Fibroblast of peridontal ligament (primary cell): ENCODE data around the gene TMC5.

ENCODE experiments used
- DNase-seq: peaks from one replicate; pipeline ENCODE4 v3.0.0-alpha.2; 2010; ENCODE audit errors: extremely low read depth

Gene TMC5

DNA sequence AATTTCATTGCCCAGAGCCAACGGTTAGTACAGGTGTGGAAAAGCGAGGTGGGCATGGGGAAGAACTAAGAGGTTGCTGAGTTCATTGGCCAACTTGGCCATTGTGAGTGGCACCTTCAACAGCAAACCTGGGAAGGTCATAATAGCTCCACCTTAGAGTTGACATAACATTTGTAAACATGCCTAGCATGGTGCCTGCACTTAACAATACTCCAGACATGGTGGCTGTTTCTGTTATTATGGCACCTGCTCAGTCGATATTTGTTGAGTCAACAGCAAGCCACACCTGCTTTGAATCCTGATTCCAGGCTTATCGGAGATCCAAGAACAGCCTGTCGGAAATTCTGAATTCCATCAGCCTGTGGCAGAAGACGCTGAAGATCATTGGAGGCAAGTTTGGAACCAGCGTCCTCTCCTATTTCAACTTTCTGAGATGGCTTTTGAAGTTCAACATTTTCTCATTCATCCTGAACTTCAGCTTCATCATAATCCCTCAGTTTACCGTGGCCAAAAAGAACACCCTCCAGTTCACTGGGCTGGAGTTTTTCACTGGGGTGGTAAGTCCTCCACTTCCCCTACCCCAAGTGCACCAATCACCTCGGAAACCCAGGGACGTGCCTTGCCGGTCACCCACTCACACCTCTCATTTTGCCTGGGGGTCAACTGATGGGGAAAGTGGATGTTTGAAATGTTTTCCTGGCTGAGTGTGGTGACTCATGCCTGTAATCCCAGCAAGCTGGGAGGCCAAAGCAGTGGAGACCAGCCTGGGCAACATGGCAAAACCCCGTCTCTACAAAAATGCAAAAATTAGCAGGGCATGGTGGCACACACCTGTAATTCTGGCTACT is 46.0 kb downstream of the TMC5 start:
- DNase-seq: no peak

DNA sequence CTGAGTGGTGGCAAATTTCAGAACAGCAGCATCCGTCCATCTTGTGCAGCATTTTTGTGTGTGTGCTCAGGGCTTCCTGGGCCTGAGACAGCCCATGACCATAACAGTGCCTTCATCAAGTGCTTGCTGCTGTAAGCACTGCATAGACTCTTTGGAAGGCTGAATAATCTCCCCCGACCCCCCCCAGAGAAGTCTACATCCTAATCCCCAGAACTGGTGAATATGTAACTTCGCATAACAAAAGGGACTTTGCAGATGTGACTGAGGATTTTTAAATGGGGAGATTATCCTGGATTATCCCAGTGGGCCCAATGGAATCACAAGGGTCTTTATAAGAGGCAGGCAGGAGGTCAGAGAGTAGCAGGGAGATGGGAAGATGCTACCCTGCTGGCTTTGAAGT is 50.6 kb downstream of the TMC5 start:
- DNase-seq: no peak

DNA sequence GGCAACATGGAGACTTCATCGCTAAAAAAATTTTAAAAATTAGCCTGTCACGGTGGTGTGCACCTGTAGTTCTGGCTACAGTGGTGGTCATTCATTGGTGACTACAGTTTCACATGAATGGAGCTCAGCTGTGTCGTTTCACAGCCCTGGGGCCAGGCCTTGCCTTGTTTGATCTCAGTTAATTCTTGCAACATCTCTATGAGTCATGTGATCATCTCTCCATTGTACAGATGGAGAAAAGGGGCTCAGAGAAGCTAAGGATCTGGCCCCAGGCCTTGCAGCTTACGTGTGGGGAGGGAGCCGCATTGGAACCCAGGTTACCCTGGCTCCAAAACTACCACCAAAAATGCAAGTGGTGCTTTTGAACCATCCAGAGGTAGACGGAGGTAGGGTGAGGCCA is 54.8 kb downstream of the TMC5 start:
- no peak for DNase-seq

DNA sequence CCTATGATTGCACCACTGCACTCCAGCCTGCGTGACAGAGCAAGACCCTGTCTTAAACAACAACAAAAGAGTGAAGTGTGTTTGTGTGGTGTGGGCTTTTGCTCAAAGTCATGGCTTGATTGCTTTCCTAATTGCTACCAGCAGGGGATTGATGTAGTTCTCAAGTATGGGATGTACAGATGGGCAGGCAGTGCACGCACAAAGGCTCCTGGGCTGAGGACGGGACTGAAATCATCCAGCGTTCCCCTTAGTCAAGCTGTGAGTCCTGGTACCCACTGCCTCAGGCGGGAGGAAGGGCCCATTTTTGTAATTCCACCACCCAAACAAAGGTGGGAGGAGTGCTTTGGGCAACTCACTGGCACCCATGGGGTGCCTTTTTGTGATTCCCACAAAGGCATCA is 56.9 kb downstream of the TMC5 start:
- DNase-seq: no peak

DNA sequence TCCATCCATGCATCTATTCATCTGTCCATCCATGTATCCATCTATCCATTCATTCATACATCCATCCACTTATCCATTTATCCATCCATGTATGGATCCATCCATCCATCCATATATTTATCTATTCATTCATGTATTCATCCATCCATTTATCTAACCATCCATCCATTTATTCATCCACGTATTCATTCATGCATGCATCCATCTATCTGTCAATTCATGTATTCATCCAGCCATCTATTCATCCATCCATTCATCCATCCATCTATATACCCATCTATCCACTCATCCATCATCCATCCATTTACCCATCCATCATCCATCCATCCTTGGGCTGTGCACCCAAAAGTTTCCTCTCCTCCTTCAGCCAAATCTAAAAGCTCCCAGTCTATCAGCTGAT is 60.8 kb downstream of the TMC5 start:
- DNase-seq: no peak

DNA sequence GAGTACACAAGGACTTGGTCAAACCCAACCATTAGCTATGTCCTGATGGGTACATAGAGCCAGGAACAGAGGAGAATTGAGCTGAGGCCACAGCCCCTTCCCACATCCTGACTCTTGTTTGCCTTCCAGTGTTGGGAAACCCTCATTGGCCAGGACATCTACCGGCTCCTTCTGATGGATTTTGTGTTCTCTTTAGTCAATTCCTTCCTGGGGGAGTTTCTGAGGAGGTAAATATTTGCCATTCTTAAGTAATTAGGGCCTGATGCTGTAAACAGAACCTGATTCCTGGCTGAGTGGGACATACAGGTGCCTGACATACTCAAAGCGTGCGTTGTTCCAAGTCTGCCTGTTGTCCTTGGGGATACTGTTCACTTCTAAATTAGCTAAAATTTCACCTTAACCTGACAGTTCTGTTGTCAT is 61.6 kb downstream of the TMC5 start:
- DNase-seq: no peak

DNA sequence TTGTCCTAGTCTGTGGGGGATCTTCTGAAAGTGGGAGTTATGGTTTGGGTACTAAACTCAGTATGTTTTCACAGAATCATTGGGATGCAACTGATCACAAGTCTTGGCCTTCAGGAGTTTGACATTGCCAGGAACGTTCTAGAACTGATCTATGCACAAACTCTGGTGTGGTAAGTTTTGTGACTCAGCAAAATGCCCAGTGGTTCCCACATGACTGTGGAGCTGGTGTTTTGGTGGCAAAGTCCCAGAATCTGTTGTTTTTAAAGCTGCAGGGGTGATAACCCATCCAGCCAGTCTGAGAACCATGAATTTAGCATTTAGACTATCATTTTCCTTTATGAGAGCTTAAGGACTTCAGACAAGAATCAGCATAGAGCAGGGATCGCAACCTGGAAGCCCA is 63.6 kb downstream of the TMC5 start:
- no peak for DNase-seq

DNA sequence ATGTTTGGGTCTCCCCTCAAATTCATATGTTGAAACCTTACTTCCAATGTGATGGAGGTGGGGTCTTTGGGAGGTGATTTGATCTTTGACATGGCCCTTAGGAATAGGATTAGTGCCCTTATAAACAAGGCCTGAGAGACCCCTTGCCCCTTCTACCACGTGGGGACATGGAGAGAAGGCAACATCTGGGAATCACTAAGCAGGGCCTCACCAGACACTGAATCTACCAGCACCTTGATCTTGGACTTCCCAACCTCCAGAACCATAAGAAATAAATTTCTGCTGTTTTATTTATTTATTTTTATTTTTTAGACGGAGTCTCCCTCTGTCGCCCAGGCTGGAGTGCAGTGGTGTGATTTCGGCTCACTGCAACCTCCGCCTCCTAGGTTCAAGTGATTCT is 64.1 kb downstream of the TMC5 start:
- DNase-seq: no peak

DNA sequence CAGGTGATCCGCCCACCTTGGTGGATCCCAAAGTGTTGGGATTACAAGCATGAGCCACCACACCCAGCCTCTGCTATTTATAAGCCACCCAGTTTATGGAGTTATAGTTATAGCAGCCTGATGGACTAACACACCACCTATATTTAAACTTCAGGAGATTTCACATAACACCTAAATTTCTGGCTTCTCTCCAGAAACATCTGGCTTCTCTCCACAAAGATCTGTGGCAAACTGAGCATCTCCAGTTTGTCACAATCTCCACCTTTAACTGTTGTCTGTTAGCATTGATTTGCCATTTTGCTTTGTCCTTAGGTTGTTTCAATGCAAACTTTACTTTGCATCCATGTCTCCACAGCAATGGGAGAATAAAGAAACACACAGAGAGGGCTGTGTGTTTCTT is 64.6 kb downstream of the TMC5 start:
- DNase-seq: no peak

DNA sequence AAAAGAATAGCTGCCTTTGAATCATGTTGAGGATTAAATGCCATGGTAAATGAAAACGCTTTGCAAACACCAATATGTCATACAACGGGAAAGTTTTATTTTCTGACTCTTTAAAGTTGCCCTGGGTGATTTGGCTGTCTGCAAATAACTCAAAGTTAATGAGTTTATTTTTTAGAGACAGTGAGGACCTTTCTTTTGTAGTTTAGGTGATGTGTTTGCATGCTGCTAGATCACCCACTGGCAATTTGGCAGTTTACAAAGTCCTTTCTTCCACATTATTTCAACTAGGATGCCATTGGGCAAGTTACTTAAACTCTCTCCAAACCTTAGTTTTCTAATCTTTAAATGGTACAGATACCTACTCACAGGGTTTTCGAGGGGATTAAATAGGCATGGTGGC is 66.4 kb downstream of the TMC5 start:
- no peak for DNase-seq

DNA sequence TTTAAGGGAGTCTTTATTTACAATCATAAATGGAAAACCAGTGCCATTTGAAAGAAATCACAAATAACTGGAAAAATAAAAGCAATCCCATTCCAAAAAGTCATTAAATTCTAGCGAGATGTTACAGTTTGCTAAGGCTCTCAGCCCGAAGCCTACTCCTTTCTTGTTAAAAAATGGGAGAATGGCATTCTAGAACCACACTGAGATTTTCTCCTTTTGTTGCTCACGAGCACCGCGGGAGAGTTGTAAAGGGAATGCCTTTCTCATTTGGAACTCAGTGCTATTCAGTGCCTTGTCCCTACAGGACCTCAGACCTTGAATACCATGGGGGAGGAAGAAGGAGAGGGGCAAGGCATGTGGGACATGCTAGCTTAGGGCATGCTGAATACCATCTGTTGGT is 67.9 kb downstream of the TMC5 start:
- no peak for DNase-seq

DNA sequence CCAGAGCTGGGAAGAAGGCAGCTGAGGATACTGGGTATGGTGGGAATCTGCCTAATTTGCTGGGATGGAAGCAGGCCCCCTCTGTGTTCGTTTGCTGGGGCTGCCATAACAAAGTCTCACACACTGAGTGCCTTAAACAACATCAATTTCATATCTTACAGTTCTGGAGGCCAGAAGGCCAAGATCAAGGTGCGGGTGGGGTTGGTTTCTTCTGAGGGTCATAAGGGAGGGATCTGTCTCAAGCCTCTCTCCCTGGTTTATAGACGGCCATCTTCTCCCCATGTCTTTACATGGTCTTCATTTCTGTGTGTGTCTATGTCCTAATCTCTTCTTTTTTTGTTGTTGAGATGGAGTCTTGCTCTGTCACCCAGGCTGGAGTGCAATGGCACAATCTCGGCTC is 68.4 kb downstream of the TMC5 start:
- no peak for DNase-seq

DNA sequence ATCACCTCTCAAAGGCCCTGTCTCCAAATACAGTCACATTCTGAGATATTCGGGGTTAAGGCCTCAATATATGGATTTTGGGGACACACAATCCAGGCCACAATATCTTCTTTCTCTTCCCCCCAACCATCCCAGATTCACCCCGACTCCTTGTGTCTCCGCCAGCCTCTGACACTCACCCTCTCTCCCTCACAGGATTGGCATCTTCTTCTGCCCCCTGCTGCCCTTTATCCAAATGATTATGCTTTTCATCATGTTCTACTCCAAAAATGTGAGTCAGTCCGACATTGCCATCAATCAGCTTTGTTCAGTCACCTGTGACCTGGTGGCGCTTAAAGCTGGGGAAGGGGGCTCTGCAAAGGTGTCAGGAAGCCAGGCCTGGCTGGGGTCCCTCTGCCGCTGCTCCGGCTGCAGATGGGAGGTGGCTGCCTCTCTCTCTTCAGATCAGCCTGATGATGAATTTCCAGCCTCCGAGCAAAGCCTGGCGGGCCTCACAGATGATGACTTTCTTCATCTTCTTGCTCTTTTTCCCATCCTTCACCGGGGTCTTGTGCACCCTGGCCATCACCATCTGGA is 69.2 kb downstream of the TMC5 start:
- no peak for DNase-seq

DNA sequence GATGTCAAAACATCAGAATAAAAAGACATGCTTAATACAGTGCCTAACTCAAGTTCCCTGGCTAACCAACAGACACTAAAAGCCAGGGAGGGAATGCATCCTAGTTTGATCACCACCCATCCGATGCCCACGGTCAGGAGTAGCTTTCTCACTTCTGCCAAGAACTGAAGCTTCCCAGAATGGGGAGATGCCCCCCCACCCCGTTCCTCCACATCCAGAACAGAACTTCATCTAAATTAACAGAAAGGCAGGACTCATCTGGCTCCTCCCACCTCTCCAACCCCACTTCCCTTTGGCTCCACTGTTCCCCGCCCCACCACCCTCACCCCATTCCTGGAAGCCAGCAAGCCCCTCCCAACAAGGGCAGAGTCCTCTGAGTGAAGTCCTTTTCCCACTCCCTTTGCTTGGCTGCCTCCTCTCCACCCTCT is 70.5 kb downstream of the TMC5 start:
- no peak for DNase-seq

DNA sequence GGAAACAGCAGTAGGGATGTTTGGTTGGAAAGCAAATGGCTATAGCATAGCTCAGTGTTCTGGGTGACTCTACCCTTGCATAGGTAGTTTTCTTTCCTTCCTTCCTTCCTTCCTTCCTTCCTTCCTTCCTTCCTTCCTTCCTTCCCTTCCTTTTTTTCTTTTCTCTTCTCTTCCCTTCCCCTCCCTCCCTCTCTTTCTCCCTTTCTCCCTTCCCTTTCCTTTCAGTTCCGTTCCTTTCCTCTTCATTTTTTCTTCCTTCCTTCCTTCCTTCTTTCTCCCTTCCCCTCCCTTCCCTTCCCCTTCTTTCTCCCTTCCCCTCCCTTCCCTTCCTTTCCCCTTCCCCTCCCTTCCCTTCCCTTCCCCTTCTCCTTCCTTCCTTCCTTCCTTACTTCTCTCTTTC is 72.9 kb downstream of the TMC5 start:
- no peak for DNase-seq

DNA sequence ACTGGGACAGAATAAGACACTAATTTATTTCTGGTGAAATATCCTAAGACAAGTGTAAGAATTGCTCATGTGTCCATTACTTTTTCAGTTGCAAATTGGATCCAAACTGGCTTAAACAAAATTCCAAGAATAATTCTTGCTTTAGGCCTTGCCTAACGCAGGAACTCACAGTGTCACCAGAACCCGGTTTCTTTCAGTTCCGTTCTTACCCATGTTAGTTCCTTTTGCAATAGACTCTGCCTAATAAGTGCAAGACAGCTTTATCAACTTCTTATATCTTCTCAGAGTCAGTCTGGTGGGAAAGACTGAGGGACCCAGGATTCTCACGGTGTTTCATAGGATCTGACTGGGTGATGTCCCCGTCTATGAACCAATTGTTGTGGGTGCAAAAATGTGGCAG is 79.5 kb downstream of the TMC5 start:
- DNase-seq: no peak

DNA sequence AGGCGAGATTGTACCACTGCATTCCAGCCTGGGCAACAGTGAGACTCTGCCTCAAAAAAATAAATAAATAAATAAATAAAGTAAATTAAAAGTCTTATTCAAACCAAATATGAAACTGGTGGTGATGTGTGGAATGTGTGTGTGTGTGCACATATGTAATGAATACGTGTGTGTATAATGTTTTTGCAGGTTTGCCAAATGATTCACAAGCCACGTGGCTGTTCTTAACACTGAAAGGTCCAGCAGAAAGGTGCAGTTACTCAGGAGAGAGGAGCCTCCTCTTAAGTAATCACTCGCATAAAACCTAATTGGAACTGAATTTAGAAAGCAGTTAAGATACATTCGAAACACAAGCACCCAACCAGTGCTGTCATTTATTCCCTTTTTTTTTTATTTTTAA is 81.3 kb downstream of the TMC5 start:
- DNase-seq: no peak

DNA sequence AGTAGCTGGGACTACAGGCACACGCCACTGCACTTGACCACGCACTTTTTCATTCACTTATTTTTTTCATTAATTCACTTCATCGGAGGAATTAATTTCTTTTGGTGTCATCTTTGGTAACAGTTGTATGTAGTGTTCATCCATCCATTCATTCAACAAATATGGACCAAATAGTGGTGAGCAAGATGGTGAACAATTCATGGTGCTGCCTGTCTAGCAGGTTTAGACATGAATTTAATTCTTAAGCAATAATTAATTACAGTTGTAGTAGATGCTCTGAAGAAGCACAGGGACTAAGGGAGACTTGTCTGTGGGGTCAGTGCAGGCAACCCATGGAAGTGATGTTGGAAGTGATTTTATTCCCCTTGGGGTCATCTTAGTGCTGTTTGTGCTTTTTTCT is 81.8 kb downstream of the TMC5 start:
- DNase-seq: no peak

DNA sequence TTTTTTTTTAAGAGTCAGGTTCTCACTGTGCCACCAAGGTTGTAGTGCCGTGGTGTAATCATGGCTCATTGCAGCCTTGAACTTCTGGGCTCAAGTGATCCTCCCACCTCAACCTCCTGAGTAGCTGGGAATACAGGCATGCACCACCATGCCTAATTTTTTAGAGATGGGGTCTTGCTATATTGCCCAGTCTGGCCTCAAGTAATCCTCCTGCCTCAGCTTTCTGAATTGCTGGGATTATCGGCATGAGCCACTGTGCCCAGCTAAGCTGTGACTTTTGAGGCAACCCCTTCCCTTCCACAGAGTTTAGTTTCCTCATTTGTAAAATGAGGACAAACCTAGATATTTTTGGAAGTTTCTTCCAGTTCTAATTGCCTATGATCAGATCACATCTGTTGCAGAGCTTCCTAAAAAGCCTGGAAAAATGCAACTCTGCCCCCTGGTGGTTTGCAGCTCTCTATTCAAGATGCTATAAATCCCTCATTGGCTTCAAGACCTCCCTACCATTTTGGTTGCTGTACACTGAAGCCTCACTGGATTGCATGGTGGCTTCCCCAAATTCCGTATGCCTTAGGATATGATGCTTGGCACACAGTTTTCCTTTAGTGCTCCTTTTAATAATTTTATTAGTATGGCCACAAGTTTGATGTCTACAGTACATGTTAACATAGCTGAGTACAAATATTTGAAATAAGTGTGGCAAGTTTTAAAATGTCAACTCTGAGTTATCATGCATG is 84.9 kb downstream of the TMC5 start:
- DNase-seq: peak; percentile 85

DNA sequence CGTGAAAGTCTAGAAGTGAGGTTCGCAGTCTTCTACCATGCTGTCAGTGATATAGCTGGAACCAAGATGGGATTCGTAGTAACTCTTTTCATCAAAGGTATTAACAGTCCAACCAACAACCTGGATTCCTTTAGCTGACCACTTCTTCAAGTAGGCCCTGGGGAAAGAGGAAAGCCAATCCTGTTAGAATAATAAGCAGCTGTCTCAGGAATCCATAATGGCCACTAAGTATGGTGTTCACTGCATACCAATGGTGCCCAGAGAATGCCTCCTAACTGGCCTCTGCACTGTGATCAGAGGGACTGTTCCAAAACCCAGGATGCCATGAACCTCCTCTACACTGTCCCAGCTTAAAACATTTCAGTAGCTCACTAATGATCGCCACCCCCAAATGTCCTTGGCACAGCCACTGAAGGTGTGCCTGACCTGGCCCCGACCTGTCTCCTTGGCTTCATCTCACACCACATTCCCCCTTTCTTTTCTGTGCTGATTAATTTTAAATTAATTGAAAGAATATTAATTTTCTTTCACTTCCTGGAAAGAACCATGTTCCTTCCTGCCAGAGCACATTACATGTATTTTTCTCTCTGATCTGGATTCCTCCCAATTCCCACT is 85.9 kb downstream of the TMC5 start:
- DNase-seq: no peak

DNA sequence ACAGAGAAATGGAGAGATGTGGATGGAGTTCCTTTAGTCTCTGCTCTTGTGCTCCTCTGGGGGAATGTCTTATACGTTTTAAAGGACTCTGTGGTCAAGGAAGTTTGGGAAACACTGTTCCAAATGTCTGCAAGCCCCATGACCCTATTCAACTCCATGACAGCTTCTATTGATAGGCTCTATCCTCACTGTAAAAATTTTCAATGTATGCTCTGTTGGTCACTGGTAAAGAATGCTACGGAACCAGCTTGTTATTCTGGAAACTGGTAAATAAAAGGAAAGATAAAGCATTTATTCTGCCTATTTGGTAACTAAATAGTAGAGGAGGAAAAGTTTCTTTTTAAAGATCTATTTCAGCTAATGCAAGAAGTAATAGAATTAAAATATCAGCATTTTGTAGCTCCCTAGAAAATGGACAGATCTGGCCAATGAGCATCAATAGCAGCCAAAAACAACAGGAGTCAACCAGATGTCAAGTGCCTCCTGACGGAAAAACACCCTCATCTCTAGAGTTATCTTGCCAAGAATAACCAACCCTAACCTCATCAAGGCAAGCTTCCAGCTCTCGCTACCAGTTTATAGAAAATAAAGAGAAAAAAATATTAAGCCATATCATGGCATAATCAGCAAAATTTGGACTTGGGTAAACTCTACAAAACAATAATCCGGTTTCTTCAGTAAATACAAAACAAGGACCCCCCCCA is 88.1 kb downstream of the TMC5 start:
- peak; percentile 87 for DNase-seq

DNA sequence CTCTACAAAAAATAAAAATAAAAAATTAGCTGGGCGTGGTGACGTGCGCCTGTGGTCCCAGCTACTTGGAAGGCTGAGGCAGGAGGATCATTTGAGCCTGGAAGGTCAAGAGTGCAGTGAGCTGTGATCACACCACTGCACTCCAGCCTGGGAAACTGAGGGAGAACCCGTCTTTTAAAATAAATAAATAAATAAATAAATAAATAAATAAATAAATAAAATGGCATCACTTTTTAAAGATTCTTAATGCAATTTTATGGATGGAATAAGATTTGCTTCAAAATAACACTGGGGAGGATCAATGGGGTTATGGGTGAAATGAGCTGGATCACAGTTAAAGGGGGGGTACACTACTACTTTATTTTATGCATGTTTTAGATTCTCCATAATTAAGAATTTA is 89.3 kb downstream of the TMC5 start:
- DNase-seq: no peak
